AG09309 (cell line): ENCODE measurements around the gene DNAI1.

Source experiments
- DNase-seq: peaks from one replicate; pipeline ENCODE4 v3.0.0-alpha.2; 2010; ENCODE audit warnings: low read depth
- H3K4me3 ChIP-seq: 2 replicates; pipeline ENCODE4 v1.5.1; 2011; ENCODE audit warnings: mild to moderate bottlenecking, low read depth, low read length, moderate library complexity; ENCODE audit not compliant: control insufficient read depth
- CTCF ChIP-seq: IDR thresholded peaks from 2 replicates; pipeline ENCODE4 v1.5.1; 2011; ENCODE audit warnings: mild to moderate bottlenecking, low read depth, low read length, inconsistent platforms; ENCODE audit not compliant: insufficient read depth, control insufficient read depth; ENCODE audit errors: missing control alignments

DNAI1 gene

GRCh38 chr9:34503406-34503805 is 44.8 kb downstream of the DNAI1 start:
- TF ChIP-seq CTCF = no peak
- H3K4me3 ChIP-seq = no peak overlapping the region
- no peak for DNase-seq

- no peak for TF ChIP-seq CTCF
- no peak overlapping the region for H3K4me3 ChIP-seq
- no peak for DNase-seq
Observed at GRCh38 chr9:34505370-34506120, 46.9 kb downstream of the DNAI1 start.

- DNase-seq = no peak
- no peak overlapping the region for H3K4me3 ChIP-seq
- TF ChIP-seq CTCF = no peak
Observed at GRCh38 chr9:34506623-34507022, 48.0 kb downstream of the DNAI1 start.

GRCh38 chr9:34507556-34507955 is 49.0 kb downstream of the DNAI1 start:
- no peak overlapping the region for H3K4me3 ChIP-seq
- no peak for DNase-seq
- no peak for TF ChIP-seq CTCF

GRCh38 chr9:34507966-34508365 is 49.4 kb downstream of the DNAI1 start:
- H3K4me3 ChIP-seq = no peak overlapping the region
- no peak for DNase-seq
- no peak for TF ChIP-seq CTCF

GRCh38 chr9:34508463-34508862 is 49.9 kb downstream of the DNAI1 start:
- H3K4me3 ChIP-seq = no peak overlapping the region
- no peak for DNase-seq
- TF ChIP-seq CTCF = no peak
